NCI-H774 (cell line): ENCODE measurements around the gene METAP2.
A peak's percentile ranks its signal among the peaks of the same experiment; 100 is the strongest.
"Not testable (repeated sequence)": the region's sequence is repeated elsewhere in the genome, so short reads cannot be mapped to it uniquely, and the experiment has no call there.

ENCODE experiments used
- DNase-seq: peaks from one replicate; lab custom pipeline; 2025; lab: John Stamatoyannopoulos, UW

METAP2 gene

DNA sequence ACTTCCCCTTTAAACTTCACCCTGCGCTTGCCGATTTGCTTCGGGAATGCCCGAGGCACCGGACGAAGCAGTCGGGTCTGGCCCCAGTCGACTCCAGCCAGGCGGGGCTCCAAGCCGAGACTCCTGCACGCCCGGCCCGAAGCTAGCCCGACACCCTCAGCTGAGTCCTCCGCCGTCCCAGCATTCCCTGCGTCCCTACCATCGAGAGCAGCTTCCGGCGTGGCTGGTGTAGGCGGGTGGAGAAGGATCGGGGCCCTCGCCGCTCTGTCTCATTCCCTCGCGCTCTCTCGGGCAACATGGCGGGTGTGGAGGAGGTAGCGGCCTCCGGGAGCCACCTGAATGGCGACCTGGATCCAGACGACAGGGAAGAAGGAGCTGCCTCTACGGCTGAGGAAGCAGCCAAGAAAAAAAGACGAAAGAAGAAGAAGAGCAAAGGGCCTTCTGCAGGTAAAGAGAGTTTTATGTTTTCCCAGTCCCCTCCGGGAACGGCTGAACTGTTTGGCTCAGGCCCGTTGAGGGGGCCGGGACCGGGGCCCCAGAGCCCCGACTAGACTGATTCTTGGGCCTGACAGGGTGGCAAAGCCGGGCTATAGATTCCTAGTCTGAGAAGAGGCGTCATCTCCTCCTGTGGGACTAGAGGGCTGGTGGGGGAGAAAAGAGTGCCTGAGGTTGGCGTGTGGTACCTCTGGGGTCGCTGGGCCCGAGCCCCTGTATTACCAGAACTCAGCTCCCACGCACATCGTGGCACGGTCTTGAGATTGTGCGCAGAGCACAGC lies at the start of gene METAP2:
Gene METAP2, plus strand, starts transcription at position 269 of the 776 bp plus-strand sequence. Its CDS starts 28 bp downstream, at position 297.
- DNase-seq = peak; percentile 94

DNA sequence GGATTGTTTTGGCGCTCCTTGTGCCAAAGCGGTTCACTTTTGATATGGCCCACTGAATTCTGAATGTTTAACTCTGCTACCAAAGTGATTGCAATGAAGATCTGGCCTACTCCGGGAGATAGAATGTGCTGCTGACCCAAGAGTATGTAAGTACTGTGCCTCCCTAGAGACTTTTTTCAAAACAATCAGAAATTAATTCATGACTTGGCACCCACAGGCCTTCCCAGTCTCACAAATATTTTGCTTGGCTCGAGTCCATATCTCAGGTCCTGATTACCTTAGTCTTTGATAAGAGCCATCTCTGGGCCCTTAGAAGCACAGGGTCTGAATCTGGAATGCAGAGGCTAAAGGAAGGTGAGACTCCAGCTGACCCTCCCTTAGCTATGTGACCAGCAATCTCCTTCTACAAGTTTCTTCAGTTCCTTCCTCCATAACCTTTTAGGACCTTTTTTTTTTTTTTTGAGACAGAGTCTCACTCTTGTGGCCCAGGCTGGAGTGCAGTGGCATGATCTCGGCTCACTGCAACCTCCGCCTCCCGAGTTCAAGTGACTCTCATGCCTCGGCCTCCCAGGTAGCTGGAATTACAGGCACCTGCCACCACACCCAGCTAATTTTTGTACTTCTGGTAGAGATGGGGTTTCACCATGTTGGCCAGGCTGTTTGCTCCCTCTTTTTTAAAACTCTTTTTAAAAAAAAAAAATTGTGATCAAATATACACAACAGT lies 49.5 kb upstream of the METAP2 start:
- DNase-seq = peak; percentile 4

DNA sequence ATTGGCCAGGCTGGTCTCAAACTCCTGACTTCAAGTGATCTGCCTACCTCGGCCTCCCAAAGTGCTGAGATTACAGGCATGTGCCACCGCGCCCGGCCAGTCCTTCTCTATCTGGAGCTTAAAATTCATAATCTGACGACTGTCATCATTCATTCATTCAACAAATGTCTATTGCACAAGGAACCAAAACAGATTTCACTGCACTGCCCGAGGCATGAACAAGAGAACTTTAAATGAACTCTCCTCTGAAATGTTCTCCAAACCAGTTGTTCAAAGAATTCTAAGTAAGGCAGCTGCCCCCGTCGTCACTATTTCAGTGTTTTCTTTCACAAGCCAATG lies 44.8 kb upstream of the METAP2 start:
- DNase-seq = no peak

DNA sequence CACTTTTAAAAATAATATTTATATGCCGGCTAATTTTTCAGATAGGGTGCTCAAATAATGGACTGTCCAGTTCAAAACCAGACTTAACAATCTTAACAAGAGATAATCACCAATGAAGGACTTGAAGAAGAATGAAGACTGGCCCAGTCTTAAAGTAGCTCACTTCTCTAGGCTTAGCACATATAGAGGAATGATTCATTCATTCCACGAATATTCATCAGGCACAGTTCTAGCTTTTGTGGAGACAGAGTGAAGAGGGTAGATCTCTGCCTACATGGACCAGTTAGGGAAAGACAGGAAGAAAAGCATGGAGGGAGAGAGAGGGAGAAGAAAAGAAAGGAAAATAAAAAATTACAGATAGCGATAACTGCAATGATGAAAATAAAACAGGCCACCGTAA lies 42.8 kb upstream of the METAP2 start:
- DNase-seq = no peak

DNA sequence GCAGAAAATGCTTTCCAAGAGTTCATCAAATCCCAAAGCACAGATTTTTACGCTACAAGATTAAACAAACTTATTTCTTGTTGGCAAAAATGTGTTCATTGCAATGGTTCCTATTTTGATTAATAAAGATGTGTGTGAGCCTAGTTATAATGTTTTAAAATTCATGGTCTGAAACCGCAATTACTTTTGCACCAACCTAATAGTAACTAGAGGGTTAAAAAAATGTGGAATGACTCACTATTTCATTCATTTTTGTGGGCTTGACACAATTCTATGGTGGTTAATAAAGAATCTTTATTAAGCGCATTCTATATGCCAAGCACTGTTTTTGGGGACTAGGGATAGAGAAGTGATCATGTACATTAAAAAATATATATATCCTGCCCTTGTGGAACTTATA lies 38.6 kb upstream of the METAP2 start:
- no peak for DNase-seq

DNA sequence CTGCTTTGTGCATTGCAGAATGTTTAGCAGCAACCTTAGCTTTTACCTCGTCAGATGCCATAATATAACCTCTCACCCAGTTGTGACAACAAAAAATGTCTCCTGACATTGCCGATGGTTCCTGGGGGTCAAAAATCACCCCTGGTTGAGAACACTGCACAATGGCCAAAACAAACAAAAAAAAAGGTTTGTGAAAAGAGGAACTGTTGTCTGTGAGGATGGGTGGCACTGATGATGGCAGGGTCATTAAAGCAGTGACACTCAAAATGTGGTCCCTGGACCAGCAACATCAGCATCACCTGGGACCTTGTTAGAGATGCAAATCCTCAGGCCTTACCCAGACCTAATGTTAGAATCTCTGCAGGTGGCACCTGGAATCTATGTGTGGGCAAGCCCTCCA lies 36.4 kb upstream of the METAP2 start:
- DNase-seq = no peak

DNA sequence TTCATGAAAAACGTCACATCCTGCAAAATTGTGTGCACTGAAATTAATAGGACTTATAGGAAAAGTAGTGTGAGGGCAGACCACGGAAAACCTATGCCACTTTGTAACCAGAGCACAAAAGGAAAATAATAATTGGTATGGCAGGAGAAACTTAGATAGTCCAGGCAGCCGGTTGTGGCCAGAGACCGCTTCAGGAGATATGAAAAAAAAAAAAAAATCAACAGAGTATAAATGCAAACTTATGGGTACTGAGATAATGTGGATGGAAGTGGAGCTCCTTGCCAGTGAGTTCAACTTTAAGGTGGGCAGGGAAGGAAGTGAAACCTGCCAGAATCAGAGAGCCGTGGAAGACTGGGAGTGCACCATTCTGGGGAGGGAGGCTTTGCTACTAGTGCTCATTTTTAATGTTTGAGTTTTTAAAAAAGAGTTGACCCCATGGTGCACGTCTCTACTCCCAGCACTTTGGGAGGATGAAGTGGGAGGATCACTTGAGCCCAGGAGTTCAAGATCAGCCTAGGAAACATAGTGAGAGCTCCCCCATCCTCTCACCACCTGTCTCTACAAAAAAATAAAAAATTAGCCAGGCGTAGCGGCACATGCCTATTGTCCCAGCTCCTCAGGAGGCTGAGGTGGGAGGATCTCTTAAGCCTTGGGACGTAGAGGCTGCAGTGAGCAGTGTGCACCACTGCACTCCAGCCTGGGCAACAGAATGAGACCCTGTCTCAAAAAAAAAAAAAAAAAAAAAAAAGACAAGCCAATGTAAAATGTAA lies 34.3 kb upstream of the METAP2 start:
- no peak for DNase-seq

DNA sequence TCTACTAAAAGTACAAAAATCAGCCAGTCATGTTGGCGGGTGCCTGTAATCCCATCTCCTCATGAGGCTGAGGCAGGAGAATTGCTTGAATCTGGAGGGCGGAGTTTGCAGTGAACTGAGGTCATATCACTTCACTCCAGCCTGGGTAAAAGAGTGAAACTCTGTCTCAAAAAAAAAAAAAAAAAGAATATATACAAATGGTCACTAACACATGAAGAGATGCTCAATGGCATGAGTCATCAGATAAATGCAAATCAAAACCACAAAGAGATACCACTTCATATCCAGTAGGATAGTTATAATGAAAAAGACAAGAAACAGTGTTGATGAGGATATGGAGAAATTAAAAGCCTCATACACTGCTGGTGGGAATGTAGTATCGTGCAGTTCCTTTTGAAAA lies 33.6 kb upstream of the METAP2 start:
- DNase-seq = no peak

DNA sequence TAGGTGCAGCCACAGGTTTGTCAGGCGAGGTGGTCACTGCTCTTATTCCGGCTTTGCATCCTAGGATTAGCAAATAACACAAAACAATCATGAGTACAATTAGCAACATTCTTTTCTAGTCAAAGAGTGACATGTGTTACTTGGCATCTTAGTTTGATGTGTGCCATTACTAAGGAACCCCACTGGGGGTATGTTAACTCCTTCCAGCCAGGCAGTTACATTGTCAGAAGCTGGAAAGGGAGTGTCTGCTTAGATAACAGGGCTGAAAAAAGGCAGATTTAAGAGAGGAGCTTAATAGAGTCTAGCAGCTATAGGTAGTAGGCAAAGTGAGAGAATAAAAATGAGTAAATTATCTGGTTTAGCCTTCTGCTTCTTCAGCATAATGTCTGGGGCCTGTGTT lies 30.5 kb upstream of the METAP2 start:
- DNase-seq = no peak

DNA sequence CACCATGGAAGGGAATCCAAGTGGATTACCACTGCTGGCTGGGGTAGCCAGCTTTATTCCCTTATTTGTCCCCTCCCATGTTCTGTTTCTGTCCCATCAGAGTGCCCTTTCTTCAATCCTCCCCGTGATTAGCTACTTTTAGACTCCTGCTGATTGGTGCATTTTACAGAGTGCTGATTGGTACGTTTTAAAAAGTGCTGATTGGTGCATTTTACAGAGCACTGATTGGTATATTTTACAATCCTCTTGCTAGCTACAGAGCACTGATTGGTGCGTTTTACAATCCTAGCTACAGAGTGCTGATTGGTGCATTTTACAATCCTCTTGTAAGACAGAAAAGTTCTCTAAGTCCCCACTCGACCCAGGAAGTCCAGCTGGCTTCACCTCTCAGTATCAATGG lies 28.9 kb upstream of the METAP2 start:
- not testable (repeated sequence) for DNase-seq

DNA sequence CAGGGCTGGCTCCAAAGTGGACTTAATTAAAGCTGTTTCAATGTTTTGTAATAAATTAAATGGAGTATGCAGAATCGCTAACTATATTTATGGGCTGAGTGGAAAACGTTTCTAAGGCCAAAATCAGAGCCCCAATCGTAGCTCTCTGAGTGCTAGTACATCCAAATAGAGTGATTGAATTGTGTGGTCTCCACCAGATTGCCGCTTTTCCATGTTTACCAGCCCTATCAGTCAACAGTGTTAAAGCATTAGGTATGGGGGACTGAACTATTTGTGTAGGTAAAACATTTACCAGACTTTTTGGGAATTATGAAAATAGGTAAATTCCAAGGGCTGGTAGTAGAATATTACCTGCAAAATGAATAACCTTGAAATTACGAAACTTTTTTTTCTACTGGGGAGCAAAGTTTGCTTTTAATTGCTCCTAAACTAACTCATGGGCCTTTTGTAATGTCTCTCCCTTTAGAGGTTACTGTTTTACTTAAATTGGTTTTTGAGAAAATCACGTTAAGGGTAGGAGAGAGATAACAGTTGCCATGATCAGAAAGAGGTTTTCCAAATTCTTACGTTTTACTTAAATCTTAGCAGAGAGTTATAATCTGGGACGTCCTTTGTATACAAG lies 28.0 kb upstream of the METAP2 start:
- DNase-seq = no peak

DNA sequence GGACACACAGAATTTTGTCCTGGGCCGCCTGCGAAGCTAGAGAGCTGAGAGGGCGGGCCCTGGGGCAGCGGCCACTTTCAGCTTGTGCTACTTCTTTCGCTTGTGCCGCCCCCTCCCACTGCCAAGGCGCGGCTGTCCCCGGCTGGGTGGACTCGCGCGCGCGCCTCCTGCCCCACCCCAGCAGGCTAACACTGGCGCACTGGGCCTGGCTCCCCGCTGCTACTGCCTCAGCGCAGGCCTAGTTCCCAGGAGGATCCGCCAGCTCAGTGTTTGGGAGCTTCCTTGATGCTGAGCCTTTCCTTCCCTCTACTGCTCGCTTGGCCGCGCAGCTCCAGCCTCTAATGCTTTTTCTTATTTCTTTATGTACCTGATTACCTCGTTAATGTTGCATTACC lies 27.4 kb upstream of the METAP2 start:
- no peak for DNase-seq

DNA sequence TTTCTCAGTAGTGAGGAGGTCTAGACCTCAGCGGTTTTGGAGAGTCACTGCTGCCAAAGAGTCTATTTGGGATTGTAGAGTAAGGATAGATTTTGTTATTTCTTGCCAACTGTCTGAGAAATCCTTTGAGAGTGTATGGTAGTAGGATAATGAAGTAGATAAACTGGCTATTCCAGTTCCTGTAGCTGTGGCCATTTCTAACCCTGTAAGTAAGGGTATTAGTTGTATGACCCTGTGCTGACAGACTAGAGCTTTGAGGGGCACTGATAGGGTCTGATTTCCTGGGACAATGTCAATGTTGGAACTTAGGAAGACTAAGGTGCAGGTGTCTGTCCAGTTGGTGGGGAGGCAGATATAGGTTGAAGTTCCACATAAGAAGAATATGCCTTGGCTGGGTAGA lies 24.3 kb upstream of the METAP2 start:
- not testable (repeated sequence) for DNase-seq

DNA sequence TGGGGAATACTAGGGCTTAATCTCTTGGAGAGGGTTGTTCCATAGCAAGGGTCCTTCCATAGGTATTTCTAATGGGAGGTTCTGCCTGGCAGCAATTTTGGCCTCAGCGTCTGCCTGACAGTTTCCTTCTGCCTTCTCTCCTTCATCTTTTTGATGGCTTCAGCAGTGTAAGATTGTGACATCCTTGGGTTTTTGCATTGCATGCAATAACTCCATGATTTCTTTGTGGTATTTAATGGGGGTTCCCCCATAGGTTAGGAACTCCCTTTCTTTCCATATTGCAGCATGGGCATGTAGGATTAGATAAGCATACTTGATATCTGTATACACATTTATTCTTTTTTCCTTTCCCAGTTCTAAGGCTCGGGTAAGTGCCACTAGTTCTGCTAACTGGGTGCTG lies 21.5 kb upstream of the METAP2 start:
- DNase-seq = not testable (repeated sequence)

DNA sequence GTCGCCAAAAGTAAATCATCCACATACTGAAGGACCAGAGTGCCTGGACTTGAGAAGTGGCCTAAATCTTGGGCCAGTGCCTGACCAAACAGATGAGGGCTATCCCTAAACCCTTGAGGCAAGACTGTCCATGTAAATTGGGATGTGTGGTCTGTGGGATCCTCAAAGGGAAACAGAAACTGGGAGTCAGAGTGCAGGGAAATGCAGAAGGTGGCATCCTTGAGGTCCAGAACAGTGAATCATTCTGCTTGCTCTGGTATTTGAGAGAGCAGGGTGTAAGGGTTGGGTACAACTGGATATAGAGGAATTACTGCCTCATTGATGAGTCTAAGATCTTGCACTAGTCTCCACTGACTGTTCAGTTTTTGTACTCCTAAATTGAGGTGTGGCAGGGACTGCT lies 20.1 kb upstream of the METAP2 start:
- DNase-seq = not testable (repeated sequence)

DNA sequence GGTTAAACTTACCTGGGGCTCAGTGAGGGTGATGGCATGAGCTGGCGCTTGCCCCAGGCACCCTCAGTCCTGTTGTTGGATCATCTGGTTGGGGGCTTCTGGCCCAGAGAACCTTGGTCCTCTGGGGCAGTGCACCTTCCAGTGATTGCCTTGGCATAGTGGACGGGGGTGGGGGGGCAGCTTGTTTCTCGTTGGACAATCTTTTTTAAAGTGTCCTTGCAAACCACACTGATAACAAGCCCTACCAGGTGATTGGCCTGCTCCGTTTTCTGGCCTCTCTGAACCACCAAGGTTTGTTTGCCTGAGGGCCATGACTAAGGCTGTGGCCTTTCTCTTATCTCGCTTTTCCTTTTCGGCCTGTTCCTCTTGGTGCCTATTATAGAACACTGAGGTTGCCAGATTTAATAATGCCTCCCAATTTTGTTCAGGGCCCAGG lies 19.2 kb upstream of the METAP2 start:
- not testable (repeated sequence) for DNase-seq

DNA sequence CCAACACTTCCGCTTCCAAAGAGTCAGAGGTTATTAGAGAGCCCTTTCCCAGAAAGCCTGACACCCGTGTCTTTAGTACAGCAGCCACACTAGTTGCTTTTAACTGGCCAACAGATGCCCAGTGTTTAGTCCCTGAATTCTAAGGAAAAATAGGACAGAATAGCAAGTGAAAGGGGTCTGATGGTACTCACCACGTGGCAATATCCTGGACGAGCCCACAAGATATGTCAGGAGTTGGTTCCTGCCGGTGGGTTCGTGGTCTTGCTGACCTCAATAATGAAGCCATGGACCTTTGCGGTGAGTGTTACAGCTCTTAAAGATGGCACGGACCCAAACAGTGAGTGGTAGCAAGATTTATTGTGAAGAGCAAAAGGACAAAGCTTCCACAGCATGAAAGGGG lies 16.3 kb upstream of the METAP2 start:
- not testable (repeated sequence) for DNase-seq

DNA sequence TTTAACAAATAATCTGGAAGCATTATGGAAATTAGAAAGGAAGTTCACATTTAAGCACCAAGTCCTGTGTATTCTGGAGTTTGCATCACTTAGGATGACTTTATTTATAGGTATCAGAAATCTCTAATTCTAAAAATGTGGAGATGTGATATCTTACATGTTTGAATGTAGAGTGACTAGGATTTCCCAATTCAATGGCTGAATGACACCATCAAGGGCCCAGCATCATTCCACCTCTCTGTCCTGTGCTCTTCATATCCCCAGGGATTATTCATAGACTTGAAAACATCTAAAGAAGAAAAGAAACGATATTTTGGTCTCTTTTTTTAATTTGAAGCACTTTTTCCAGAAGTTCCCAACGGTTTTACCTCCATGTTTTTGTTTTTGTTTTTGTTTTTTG lies 15.2 kb upstream of the METAP2 start:
- no peak for DNase-seq

DNA sequence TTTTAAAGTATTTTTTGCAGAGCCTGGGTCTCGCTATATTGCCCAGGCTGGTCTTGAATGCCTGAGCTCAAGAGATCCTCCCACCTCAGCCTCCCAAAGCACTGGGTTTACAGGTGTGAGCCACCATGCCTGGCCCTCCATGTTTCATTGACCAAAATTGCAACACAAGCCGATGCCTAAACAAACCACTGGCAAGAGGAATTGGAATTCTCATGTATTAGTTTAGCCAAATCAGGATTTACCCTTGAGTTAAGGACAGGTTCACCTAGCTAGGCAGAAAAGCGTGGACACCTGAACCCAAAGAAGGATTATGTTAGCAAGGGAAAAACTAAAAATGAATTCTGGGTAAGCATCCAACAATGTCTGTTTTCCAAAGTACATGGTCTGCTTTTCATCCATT lies 14.6 kb upstream of the METAP2 start:
- no peak for DNase-seq

DNA sequence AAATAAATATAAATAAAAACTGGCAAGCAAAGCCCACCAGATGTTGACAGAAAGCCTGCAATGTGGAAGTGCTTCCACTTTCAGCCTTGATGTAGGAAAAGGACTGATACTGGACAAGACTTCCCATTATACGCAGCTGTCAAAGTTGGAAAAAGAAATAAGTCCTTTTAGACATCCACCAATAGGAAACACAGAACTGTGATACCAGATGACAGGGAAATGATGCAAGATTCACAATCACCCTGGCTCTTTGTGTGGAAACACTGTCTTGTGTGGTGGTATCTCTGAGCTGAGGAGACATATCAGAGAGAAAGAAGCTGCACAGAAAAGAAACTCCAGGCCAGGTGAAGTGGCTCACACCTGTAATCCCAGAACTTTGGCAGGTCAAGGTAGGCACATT lies 13.8 kb upstream of the METAP2 start:
- no peak for DNase-seq

DNA sequence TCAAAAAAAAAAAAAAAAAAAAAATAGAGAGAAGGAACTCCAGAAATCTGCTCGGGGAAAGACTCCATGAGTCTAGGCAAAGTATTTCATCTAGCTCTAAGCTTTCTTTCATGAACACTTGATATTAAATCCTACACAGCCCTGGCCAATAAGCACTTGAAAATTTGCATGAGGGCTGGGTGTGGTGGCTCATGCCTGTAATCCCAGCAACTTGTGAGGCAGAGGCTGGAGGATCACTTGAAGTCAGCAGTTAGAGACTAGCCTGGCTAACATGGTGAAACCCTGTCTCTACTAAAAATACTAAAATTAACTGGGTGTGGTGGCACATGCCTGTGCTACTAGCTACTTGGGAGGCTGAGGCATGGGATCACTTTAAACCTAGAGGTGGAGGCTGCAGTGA lies 13.1 kb upstream of the METAP2 start:
- no peak for DNase-seq

DNA sequence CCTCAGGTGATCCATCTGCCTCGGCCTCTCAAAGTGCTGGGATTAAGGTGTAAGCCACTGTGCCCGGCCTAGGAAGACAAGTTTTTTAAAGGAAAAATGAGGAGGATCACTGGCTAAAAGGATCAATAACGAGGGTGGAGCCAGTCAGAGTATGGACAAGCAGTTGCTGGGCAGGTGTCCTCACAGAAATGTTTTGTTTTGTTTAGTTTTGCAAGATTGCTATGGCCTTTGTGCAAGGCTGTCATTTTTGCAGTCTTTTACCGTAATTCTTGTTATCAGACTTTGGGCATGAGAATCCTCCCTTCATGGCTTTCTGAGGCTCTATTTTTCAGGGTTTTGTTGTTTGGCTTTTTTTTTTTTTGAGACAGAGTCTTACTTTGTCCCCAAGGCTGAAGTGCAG lies 11.9 kb upstream of the METAP2 start:
- no peak for DNase-seq
